HFFc6 (cell line): ENCODE results near the gene NT5C. TPM values are rescaled to one million over a fixed set of nuclear protein-coding genes. Genes with fewer than 3 reads are reported as not detected.

Source experiments
- DNase-seq: peaks from one replicate; pipeline ENCODE4 v3.0.0-alpha.2; 2018
- H3K27ac Mint-ChIP-seq: 2 replicates; pipeline ENCODE4 v1.8.0; 2020; ENCODE audit warnings: mild to moderate bottlenecking, mixed read lengths
- H3K27me3 Mint-ChIP-seq: 2 replicates; pipeline ENCODE4 v1.8.0; 2021; ENCODE audit warnings: mild to moderate bottlenecking, moderate library complexity, mixed read lengths; ENCODE audit not compliant: insufficient read depth
- H3K36me3 Mint-ChIP-seq: 2 replicates; pipeline ENCODE4 v1.8.0; 2021; ENCODE audit warnings: low read depth, mixed read lengths
- H3K4me1 Mint-ChIP-seq: 2 replicates; pipeline ENCODE4 v1.8.0; 2020; ENCODE audit warnings: low read depth, mixed read lengths
- H3K4me3 Mint-ChIP-seq: 2 replicates; pipeline ENCODE4 v1.8.0; 2020; ENCODE audit warnings: mild to moderate bottlenecking, moderate library complexity, mixed read lengths
- H3K9me3 Mint-ChIP-seq: 2 replicates; pipeline ENCODE4 v1.8.0; 2020; ENCODE audit warnings: mild to moderate bottlenecking, mixed read lengths
- CTCF ChIP-seq: fragments of 200-600 bp; sonication (generic); IDR thresholded peaks from 2 replicates; pipeline ENCODE4 v1.5.0; 2021; ENCODE audit warnings: antibody characterized with exemption, mild to moderate bottlenecking
- total RNA-seq, 6 experiments: library from RNA; stranded (reverse); fragmentation: NEBNext Ultra II Directional; extraction: Animal tissue kit (Norgen Biotek cat#: 25700); gene quantifications; 2 replicates in 1 of 6; 3 replicates in 5 of 6; pipeline ENCODE4 v1.2.3, GENCODE V29; 2021

NT5C gene
- total RNA-seq, 6 experiments from 2014 or later = 30.4 to 41.7 (median 36.3) TPM

- DNase-seq = no peak
- H3K27ac Mint-ChIP-seq = no peak overlapping the region
- no peaks in the 10 kb centered on the region for H3K9me3 Mint-ChIP-seq
- no peaks in the 10 kb centered on the region for H3K36me3 Mint-ChIP-seq
- peaks cover 61% of the 10 kb centered on the region for H3K4me1 Mint-ChIP-seq
- no peaks in the 10 kb centered on the region; the same call in none of the 2 replicates for H3K27me3 Mint-ChIP-seq
- H3K4me3 Mint-ChIP-seq = no peak overlapping the region
- no peak for TF ChIP-seq CTCF
Observed at GRCh38 chr17:75084039-75084660, 47.4 kb downstream of the NT5C start.

- Mint-ChIP-seq H3K27me3 (no peaks in the 10 kb centered on the region; the same call in none of the 2 replicates), H3K36me3 (no peaks in the 10 kb centered on the region), H3K9me3 (no peaks in the 10 kb centered on the region), H3K4me1 (peaks cover 62% of the 10 kb centered on the region), H3K27ac (no peak overlapping the region), H3K4me3 (no peak overlapping the region)
- TF ChIP-seq CTCF = no peak
- no peak for DNase-seq
Observed at GRCh38 chr17:75082683-75083082, 48.9 kb downstream of the NT5C start.

GRCh38 chr17:75081611-75082540 lies 49.7 kb downstream of the NT5C start:
- Mint-ChIP-seq H3K36me3 (no peaks in the 10 kb centered on the region), H3K4me1 (peaks cover 55% of the 10 kb centered on the region), H3K27ac (no peak overlapping the region; the same call in 1 of the 2 replicates), H3K4me3 (no peak overlapping the region), H3K27me3 (no peaks in the 10 kb centered on the region; the same call in none of the 2 replicates), H3K9me3 (no peaks in the 10 kb centered on the region)
- no peak for TF ChIP-seq CTCF
- DNase-seq = no peak

Other genes starting within 250 kb of the NT5C start
- not detected for gene FADS6, start 238.1 kb downstream of the NT5C start, total RNA-seq
- gene USH1G, start 208.5 kb downstream of the NT5C start, total RNA-seq = not detected
- gene OTOP2, start 207.5 kb downstream of the NT5C start, total RNA-seq = not detected
- not detected for gene OTOP3, start 195.8 kb downstream of the NT5C start, total RNA-seq
- under 1 TPM; 0.40 to 0.96 (median 0.56) TPM for gene HID1, start 159.0 kb downstream of the NT5C start, total RNA-seq
- 10 to 100 TPM; 27.5 to 35.8 (median 30.4) TPM for gene CDR2L, start 144.1 kb downstream of the NT5C start, total RNA-seq
- gene MRPL58, start 119.1 kb downstream of the NT5C start, total RNA-seq = 10 to 100 TPM; 39.2 to 50.6 (median 47.8) TPM
- gene ATP5PD, start 84.8 kb downstream of the NT5C start, total RNA-seq = 100 to 1,000 TPM; 362 to 410 (median 386) TPM
- 10 to 100 TPM; 20.3 to 24.0 (median 21.3) TPM for gene KCTD2, start 84.5 kb downstream of the NT5C start, total RNA-seq
- gene SLC16A5, start 43.8 kb downstream of the NT5C start, total RNA-seq = 10 to 100 TPM; 13.9 to 25.0 (median 21.1) TPM
- 10 to 100 TPM in 2 of 6 experiments, 1 to 10 TPM in 4; 9.1 to 11.7 (median 9.6) TPM for gene ARMC7, start 21.8 kb downstream of the NT5C start, total RNA-seq
- gene JPT1, start 22.8 kb upstream of the NT5C start, total RNA-seq = 100 to 1,000 TPM; 236 to 276 (median 265) TPM
- gene SUMO2, start 51.2 kb upstream of the NT5C start, total RNA-seq = 100 to 1,000 TPM; 398 to 555 (median 512) TPM
- gene NUP85, start 73.9 kb upstream of the NT5C start, total RNA-seq = 10 to 100 TPM; 38.0 to 47.8 (median 43.1) TPM
- gene GGA3, start 129.9 kb upstream of the NT5C start, total RNA-seq = 10 to 100 TPM; 23.2 to 26.5 (median 24.2) TPM
- 10 to 100 TPM; 58.2 to 64.7 (median 60.2) TPM for gene MRPS7, start 130.1 kb upstream of the NT5C start, total RNA-seq
- 10 to 100 TPM in 3 of 6 experiments, 1 to 10 TPM in 3; 8.8 to 10.8 (median 10.0) TPM for gene MIF4GD, start 139.5 kb upstream of the NT5C start, total RNA-seq
- gene SLC25A19, start 157.7 kb upstream of the NT5C start, total RNA-seq = 10 to 100 TPM in 1 of 6 experiments, 1 to 10 TPM in 5; 5.7 to 14.6 (median 7.1) TPM